GM19328 (cell line): ENCODE results near the gene TMEM190.
A peak's percentile ranks its signal among the peaks of the same experiment; 100 is the strongest.
"Not testable (repeated sequence)": the region's sequence is repeated elsewhere in the genome, so short reads cannot be mapped to it uniquely, and the experiment has no call there.

Source experiments
- ATAC-seq: cut with Tn5 transposase; IDR thresholded peaks from one replicate; pipeline ENCODE4 v1.9.1; 2021; ENCODE audit warnings: mild to moderate bottlenecking, moderate library complexity; ENCODE audit not compliant: unreplicated experiment

The TMEM190 gene

DNA sequence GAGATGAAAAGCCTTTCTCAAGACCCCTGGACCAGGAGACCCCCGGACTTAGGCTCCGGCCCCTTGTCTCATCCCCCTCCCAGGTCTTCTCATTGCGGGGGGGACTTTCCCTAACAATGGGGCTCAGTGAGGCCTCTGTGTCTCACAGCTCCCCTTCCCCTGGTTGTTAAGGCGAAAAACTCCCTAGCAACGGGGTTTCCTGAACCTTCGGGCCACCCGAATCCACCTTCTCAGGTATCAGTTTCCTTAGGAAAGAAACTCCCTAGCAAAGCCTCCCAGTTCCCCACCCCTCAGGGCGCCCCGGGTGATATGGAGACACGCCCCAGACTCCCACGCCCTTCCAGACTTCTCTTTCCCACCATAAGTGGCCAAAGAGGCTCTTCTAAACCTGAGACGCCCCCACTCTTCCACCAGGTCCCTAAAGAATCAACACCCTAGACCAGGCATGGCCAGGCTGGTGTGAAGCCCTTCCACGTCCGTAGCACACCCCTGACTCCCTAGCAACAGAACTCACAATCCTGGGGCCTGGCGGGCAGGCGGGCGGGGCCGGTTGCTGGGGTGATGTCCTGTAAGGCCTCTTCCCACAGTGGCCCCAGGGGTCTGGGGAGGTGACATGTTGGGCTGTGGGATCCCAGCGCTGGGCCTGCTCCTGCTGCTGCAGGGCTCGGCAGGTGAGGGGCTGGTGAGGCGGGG is at the start of gene TMEM190:
Gene TMEM190, plus strand, starts transcription at position 586 of the 693 bp plus-strand sequence. Its CDS starts 28 bp downstream, at position 614.
- no peak for ATAC-seq

DNA sequence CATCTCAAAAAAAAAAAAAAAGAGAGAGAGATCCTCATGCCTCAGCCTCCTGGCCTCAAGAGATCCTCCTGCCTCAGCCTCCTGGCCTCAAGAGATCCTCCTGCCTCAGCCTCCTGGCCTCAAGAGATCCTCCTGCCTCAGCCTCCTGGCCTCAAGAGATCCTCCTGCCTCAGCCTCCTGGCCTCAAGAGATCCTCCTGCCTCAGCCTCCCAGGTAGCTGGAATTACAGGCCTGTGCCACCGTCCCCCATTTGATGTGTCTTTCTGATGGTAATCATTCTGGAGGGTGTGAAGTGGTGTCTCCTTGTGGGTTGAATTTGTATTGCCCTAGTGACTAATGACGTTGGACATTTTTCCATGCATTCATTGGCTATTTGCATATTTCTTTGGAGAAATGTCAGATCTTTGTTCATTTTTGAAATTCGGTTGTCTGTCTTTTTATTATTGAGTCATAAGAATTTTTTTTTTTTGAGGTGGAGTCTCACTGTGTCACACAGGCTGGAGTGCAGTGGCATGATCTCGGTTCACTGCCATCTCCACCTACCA is 47.8 kb upstream of the TMEM190 start:
- not testable (repeated sequence) for ATAC-seq

DNA sequence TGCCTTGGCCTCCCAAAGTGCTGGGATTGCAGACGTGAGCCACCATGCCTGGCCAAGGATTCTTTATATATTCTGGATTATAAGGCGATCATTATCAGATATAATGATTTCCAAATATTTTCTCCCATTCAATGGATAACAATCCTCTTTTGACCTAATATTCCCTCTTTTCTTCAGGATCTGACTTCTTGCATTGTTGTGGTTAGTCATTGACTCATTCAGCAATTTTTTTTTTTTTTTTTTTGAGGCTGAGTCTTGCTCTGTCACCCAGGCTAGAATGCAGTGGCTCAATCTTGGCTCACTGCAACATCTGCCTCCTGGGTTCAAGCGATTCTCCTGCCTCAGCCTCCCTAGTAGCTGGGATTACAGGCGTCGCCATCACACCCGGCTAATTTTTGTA is 46.8 kb upstream of the TMEM190 start:
- not testable (repeated sequence) for ATAC-seq

DNA sequence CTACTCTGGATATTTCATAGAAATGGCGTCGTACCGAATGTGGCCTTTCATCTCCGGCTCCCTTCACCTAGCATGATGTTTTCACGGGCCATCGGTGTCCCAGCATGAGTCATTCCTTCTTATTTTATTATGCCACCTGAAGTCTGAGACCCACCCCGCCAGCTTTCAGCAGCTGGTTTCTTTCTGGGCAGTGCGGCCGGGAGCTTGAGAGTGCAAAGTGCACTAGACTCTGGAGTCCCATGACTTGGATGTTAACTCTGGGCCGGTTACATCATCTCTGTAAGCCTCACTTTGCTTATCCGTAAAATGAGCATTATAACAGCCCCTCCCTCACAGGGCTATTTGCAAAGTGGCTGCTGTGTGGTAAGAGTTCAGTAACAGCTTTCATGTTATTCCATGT is 42.8 kb upstream of the TMEM190 start:
- no peak for ATAC-seq

- no peak for ATAC-seq
These were observed 40.5 kb upstream of the TMEM190 start for GRCh38 chr19:55336101-55336500.

DNA sequence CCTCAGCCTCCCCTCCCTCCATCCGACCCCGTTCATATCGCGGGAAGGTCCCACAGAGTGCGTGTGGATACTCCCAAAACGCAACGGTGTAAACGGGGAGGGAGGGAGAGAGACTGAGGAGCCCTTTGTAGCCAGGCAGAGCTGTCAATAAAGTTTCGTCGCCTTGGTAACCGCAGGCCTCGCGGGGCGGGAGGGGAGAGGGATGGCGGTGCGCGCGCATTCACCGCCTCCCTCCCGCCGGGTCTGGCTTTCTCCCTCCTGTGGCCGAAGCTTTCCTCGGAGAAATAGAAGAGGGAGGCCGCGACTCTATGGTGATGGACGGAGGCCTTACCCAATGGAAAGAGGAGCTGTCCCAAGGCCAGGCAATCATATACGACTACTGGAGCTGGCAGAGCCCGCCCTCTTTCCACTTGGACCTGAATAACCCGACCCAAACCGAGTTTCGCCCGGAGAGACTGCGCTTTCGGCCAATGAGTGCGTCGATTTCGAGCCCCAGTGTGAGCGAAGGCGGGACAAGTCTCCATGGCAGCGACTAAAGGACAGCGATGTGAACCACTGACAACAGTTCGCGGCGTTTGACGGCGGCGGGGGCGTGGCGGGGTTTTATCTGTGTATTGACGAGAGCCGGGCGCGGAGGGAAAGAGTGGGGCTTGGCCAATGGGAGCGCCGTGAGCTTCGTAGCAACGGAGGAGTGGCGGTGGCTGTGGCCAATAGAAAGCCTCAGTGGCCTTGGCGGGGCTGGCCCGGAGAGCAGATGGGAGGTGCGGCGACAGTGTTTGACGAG is 37.3 kb upstream of the TMEM190 start, which contains the start of gene KMT5C:
Gene KMT5C, plus strand, starts transcription at position 772 of the 784 bp plus-strand sequence. CDS start 2,061 bp downstream, outside the sequence.
- peak; percentile 82 for ATAC-seq

- ATAC-seq: no peak
These were observed 36.5 kb upstream of the TMEM190 start for GRCh38 chr19:55339889-55340783.

DNA sequence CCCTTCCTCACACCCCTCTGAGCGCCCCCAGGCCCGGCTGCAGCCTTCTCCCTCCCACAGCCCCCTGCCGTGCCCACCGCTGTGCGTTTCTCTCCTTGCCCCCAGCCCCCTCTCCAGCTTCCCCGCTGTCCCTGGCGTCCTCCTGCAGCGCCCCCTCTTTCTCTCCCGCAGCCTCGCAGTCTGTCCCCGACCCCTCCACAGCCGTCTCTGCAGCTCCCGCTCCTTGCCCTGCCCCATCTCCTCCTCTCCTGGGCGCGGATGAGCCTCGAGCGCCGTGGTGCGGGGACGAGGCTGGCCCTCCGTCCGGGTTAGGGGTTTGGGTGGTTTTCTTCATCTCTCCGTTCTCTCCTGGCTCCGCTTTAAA is 35.9 kb upstream of the TMEM190 start:
- ATAC-seq: no peak

DNA sequence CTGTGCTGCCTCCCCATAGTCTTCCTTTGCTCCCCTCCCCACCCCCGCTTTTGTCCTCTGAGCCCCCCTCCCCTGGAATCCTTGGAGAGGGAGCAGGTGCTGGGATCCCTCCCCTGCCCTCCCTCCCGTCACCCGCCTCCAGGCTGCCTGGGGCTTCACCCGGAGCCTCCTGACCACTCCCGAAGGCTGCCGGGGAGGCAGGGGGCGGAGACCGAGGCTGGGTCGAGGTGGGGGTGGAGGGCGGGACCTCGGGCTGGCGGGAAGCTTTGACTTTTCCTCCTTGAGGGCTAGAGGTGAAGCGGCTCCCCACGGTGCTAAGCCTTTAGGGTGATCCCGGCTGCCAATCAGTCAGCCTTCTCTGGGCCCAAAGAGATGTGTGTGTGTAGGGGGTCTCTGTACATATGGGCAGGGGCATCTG is 35.4 kb upstream of the TMEM190 start:
- ATAC-seq: no peak

- ATAC-seq: no peak
These were observed 34.8 kb upstream of the TMEM190 start for GRCh38 chr19:55341595-55342531.

- ATAC-seq: no peak
These were observed 32.2 kb upstream of the TMEM190 start for GRCh38 chr19:55344444-55344843.

GRCh38 chr19:55345101-55345817 is 31.4 kb upstream of the TMEM190 start:
- ATAC-seq: no peak

DNA sequence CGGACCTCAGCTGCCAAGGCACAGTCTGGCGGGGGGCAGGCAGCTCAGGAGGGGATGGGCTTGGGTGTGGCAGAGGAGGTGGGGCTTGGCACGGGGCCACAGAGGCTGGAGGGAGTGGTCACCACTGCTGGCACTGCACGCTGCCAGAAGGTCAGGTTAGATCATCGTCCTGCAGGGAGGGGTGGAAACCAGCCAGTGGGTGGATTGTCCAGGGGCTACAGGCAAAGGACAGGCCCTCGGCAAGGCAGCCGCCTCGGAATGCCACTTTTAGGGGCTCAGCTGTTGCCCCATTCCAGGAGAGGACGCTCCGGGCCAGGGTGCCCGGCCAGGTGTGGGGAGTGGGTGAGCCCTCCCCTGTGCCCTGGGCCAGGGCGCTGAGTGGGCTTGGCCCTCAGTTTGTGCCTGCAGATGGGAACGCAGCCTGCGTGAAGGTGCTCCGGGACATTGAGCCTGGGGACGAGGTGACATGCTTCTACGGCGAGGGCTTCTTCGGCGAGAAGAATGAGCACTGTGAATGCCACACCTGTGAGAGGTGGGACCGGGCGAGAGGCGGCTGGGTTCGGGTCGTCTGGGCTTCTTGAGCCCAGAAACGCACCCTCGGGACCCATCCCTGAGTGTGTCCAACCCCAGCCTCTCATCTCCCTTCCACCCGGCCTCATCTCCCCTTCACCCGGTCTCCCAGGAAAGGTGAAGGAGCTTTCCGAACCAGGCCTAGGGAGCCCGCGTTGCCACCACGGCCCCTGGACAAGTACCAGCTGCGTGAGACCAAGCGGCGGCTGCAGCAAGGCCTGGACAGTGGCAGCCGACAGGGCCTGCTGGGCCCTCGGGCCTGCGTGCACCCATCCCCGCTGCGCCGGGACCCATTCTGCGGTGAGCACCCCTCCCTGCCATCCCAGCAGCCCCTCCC is 30.6 kb upstream of the TMEM190 start:
- ATAC-seq: no peak

- ATAC-seq: no peak
These were observed 29.7 kb upstream of the TMEM190 start for GRCh38 chr19:55346725-55347441.

DNA sequence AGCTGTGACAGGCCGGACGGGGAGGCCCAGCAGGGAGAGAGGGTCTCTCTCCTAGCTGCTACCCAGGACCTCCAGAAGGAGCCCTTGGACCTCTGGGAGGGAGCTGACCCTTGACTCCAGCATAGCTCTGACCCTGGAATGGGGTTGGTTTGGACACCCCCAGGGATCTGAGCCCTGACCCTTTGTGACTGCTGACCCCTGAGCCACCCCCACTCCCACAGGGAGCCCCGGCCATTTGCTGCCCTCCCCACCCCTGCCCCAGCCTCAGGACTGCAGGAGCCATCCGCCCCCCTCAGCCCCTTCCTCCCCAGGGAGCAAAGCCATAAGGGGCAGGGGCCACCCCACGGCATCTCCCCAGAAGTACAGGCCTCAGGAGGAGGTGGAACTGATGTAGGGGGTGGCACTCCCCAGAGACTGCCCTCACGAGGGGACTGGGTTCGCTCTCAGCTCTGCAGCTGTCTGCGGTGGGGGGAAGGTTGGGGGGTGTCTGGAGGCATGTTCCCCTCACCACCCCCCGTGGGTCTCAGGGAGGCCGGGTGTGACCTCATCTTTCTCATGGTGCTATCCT is 29.1 kb upstream of the TMEM190 start:
- ATAC-seq: no peak

- ATAC-seq: no peak
These were observed 28.1 kb upstream of the TMEM190 start for GRCh38 chr19:55348317-55349034.
